ENCODE results near the gene LPCAT3.

DNA sequence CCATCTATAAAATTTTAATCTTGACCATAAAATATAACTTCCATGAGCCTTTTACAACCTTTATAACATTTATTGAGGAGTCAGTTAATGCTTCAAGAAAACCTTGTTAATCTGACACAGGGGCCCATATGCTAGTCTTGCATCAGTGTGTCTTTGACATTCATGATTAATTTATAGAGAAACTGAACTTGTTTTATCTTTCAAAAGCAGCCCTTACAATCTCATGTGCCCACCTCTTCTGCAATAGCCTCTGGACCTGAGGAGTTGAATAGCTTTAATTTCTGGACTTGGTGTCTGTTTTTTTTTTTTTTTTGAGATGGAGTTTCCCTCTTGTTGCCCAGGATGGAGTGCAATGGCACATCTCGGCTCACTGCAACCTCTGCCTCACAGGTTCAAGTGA is 8.6 kb upstream of the LPCAT3 start:
- TF ChIP-seq, protein P1, sequence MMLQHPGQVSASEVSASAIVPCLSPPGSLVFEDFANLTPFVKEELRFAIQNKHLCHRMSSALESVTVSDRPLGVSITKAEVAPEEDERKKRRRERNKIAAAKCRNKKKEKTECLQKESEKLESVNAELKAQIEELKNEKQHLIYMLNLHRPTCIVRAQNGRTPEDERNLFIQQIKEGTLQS (IDR thresholded peaks at IDR 0.05) = no peak
- TF ChIP-seq EZH2 (IDR thresholded peaks at IDR 0.05) (no peak), CTCF (IDR thresholded peaks at IDR 0.05 in 2 of 3, conservative IDR thresholded peaks at IDR 0.05 in 1 of 3; ENCODE audit: borderline replicate concordance in 1 of 3, insufficient read depth in 1 of 3, low read depth in 2 of 3, low read length in 2 of 3) (no peak), POLR2AphosphoS5 (IDR thresholded peaks at IDR 0.05; ENCODE audit: low read depth, low read length) (no peak), EGR1 (IDR thresholded peaks at IDR 0.05; ENCODE audit: low read depth) (no peak), POLR2A (IDR thresholded peaks at IDR 0.05; ENCODE audit: borderline replicate concordance, extremely low read depth, insufficient read depth, insufficient read length) (no peak)
- TF ChIP-seq, protein P2, sequence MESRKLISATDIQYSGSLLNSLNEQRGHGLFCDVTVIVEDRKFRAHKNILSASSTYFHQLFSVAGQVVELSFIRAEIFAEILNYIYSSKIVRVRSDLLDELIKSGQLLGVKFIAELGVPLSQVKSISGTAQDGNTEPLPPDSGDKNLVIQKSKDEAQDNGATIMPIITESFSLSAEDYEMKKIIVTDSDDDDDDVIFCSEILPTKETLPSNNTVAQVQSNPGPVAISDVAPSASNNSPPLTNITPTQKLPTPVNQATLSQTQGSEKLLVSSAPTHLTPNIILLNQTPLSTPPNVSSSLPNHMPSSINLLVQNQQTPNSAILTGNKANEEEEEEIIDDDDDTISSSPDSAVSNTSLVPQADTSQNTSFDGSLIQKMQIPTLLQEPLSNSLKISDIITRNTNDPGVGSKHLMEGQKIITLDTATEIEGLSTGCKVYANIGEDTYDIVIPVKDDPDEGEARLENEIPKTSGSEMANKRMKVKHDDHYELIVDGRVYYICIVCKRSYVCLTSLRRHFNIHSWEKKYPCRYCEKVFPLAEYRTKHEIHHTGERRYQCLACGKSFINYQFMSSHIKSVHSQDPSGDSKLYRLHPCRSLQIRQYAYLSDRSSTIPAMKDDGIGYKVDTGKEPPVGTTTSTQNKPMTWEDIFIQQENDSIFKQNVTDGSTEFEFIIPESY (IDR thresholded peaks at IDR 0.05; ENCODE audit: extremely low read depth, insufficient replicate concordance, low read length) = no peak
- TF ChIP-seq, protein P3, sequence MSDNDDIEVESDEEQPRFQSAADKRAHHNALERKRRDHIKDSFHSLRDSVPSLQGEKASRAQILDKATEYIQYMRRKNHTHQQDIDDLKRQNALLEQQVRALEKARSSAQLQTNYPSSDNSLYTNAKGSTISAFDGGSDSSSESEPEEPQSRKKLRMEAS (IDR thresholded peaks at IDR 0.05) = no peak

Data from HCT116 (cell line).